NCI-H2029 (cell line): Measurements from ENCODE around the gene PTPRA.
"Not testable (repeated sequence)": the region's sequence is repeated elsewhere in the genome, so short reads cannot be mapped to it uniquely, and the experiment has no call there.

Experiments used
- DNase-seq: peaks from one replicate; lab custom pipeline; 2025; lab: John Stamatoyannopoulos, UW

Gene PTPRA

DNA sequence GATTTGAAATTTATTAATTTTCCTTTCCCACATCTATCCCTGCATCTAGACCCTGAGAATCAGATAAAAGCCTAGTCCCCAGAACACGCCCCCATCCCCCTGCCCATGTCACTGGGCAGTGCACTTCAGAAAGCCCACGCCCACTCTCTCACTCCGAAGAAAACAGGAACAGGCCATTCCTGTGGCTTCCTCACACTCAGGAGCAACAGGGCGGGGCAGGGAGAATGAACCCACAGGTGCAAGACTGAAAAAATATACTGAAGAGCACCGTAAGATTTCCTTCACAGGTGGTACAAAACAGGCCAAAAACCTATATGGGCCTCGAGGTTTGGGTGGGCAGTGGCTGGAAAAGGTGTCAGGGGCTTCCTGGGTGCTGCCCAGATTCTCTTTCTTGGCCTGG lies 201.5 kb downstream of the PTPRA start:
- no peak for DNase-seq

GRCh38 chr20:3075315-3075714 lies 202.0 kb downstream of the PTPRA start:
- not testable (repeated sequence) for DNase-seq

- DNase-seq = no peak
Observed at GRCh38 chr20:3077618-3078134, 204.4 kb downstream of the PTPRA start.

- no peak for DNase-seq
Observed at GRCh38 chr20:3080939-3081388, 207.7 kb downstream of the PTPRA start.

DNA sequence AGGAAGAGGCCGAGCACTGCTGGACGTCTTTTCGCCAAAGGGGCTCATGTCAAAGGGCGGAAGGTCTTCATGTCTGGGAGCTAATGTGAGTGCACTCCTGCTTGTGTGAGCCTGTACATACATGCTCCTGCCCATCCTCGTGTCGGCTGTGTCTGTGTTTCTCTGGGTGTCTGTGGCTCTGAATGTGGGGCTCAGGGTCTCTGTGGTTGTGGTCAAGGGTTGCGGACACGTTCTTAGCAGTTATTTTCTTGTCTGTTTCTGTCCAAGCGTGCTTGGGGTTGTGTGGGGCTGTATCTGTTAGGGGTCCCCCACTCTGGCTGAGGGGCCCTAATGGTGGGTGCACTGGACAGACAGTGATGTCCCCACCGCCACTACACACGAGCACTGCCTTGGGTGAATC lies 208.4 kb downstream of the PTPRA start:
- DNase-seq = no peak

GRCh38 chr20:3082306-3082951 lies 209.1 kb downstream of the PTPRA start:
- no peak for DNase-seq

DNA sequence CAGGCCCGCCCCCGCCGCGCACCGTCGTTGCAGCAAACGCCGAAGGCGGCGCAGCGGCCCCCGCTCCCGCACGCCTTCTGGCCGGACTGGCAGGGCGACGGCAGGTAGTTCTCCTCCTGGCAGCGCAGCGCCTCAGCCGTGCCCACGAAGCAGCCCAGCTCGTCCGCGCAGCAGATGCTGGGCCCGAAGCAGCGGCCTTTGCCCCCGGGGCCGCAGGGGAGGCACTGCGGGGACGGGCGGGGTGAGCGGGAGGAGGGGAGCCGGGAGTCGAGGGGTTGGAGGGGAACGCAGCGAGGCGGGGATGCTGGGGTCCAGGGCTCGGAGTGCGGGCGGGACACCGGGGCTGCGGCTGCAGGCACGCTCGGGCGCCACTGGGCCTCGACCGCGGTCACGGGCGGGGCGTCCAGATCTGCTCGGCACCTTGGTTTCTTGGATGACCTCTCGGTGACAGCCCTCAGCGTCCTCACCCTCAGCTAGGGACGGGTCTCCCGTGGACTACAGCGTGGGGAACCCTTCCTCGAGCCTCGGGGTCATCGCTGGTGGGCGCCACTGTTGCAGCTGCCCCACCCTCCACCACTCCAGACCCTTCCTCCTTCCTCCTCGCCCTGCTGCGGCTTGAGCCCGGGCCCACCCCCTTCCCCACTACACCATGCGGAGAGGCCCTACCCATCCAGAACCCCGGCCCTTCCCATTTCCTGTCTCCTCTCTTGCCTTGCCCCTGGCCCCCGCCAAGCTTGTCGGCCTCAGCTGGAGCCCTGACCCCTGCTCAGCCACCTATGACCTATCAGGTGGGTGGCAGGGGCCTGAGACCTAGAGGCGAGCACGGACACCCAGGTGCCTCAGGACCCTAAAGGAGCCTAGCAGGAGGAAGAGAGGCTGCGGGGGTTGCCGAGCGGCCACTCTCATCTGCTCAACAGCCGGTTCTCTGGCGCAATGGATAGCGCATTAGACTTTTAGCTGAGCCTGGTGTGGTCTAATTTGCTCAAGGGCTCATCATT lies 210.0 kb downstream of the PTPRA start:
- no peak for DNase-seq

DNA sequence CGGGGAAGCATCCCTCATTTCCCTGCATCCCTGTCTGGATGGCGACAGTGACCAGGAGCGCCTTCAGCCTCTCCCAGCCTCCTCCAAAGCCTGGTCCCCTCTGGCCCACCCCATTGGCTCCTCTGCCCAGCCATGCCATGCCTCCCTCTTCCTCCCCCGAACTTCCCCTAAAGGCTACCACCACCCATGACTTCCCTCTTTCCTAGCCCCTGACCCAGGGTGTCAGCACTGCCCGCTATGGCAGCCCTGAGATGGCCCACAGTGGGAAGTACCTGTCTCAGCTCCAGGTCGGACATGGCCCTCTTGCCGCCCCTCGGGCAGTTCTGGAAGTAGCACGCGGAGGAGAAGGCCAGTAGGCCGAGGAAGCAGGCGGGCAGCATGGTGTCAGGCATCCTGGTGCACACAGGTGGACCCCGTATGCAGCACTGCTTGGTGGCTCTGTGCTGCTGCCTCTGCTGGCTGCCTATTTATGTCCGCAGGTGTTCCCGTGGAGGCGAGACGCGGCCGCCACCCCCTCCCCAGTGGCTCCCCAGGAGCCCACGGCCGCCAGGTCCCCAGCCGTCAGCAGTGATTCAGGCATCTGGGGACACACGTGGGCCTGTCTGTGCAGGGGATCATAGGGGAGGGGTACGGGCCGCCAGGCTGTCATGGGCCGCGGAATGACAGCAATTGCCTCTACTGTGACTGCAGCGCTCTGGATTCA lies 211.2 kb downstream of the PTPRA start, which contains the start of gene AVP:
TSS of gene AVP (minus strand) at position 442 of the 703 bp plus-strand sequence. CDS start at position 392, 50 bp downstream.
- no peak for DNase-seq

DNA sequence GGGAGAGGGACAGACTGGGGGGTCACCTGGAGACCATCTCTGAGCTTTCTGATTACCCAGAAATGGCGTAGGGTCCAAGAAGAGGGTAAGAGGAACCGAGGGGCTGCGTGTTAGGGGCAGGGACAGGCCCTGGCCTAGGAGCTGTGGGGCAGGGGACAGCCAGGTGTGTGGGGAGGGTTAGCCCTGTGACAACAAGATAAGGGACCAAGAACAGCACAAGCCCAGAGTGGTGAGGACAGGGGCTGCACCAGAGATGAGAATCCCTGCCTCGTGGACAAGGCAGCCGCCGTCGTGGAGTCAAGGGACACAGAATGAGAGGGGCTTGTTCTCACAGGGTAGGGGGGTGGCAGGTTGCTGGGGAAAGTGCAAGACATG lies 211.7 kb downstream of the PTPRA start:
- no peak for DNase-seq

DNA sequence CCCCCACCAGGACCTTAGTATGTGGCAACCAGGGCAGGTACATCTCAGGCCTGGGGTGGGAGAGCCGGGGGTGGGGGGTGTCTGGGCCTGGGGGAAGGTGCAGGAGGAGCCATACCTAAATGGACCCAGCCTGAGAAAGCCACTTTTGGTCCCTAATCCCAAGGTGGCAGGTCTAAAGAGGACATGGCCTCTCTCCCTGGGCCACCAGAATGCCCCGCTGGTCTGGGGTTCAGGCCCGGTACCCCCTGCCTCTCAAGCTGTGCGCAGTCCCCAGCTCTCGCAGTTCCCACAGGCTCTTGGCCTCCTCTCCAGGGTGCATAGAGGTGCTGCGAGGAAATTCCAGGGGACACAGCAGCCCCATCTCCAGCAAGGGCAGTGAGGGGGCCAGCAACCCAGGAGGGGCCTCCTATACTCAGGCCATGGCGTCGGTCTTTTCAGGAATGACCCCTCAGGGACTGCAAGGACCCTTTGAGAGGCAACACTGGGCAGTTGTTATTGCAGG lies 212.3 kb downstream of the PTPRA start:
- no peak for DNase-seq

DNA sequence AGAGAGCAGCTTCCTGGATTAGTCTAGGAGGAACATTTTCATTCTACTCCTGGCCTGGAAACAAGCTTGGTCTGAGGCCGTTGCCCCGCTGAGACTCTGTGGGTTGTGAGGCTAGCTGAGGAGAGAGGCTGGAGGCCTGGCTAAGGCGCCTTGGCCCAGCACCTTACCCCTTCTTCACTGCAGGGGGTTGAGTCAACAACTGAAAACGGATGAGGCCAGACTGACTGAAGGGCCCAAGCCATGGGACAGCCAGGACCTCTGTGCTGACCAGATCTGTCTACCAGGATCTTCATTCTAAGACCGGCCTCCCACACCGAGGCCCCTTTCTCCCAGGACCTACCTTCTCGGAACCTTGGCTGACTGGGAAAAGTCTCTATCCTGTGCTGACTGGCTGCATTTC lies 214.8 kb downstream of the PTPRA start:
- no peak for DNase-seq
